HepG2 (cell line): ENCODE results near the gene OGA. TPM values are rescaled to one million over a fixed set of nuclear protein-coding genes. Genes with fewer than 3 reads are reported as not detected.

Source experiments
- CBFB ChIP-seq: sonication (generic); formaldehyde crosslinking; IDR thresholded peaks from 2 replicates; pipeline ENCODE4 v1.4.0; 2020; ENCODE audit warnings: missing genetic modification reagents
- CENPT ChIP-seq: sonication (generic); formaldehyde crosslinking; IDR thresholded peaks from 2 replicates; pipeline ENCODE4 v1.8.0; 2022; ENCODE audit warnings: low read depth, mild to moderate bottlenecking, moderate library complexity, missing genetic modification reagents
- DBP ChIP-seq: sonication (generic); formaldehyde crosslinking; IDR thresholded peaks from 2 replicates; pipeline ENCODE4 v1.4.0; 2020; ENCODE audit warnings: missing genetic modification reagents; ENCODE audit errors: not compliant biosample characterization
- FLYWCH1 ChIP-seq: sonication (generic); formaldehyde crosslinking; IDR thresholded peaks from 2 replicates; pipeline ENCODE4 v1.8.1; 2023; ENCODE audit warnings: mild to moderate bottlenecking, missing genetic modification reagents
- HOXA5 ChIP-seq: sonication (generic); formaldehyde crosslinking; IDR thresholded peaks from 2 replicates; pipeline ENCODE4 v1.4.0; 2020; ENCODE audit warnings: missing genetic modification reagents
- KLF13 ChIP-seq: sonication (generic); formaldehyde crosslinking; IDR thresholded peaks from 2 replicates; pipeline ENCODE4 v1.4.0; 2020; ENCODE audit warnings: mild to moderate bottlenecking, missing genetic modification reagents
- MEIS2 ChIP-seq: sonication (generic); formaldehyde crosslinking; IDR thresholded peaks from 2 replicates; pipeline ENCODE4 v1.9.0; 2021; ENCODE audit warnings: mild to moderate bottlenecking, missing genetic modification reagents
- MTA1 ChIP-seq: sonication (generic); formaldehyde crosslinking; IDR thresholded peaks from 2 replicates; pipeline ENCODE4 v1.4.0; 2020; ENCODE audit warnings: missing genetic modification reagents, mild to moderate bottlenecking, borderline replicate concordance
- PATZ1 ChIP-seq: sonication (generic); formaldehyde crosslinking; IDR thresholded peaks from 2 replicates; pipeline ENCODE4 v1.4.0; 2020; ENCODE audit warnings: missing genetic modification reagents
- PITX1 ChIP-seq: sonication (generic); formaldehyde crosslinking; IDR thresholded peaks from 2 replicates; pipeline ENCODE4 v1.5.1; 2020; ENCODE audit warnings: mild to moderate bottlenecking, missing genetic modification reagents
- RAD51 ChIP-seq: fragments of 450-650 bp; IDR thresholded peaks from 2 replicates; pipeline ENCODE4 v1.6.1; 2016; ENCODE audit warnings: borderline replicate concordance
- SAP130 ChIP-seq: IDR thresholded peaks from 2 replicates; pipeline ENCODE4 v1.6.1; 2016; ENCODE audit warnings: low read depth
- SNAPC5 ChIP-seq: sonication (generic); formaldehyde crosslinking; IDR thresholded peaks from 2 replicates; pipeline ENCODE4 v1.8.1; 2023; ENCODE audit warnings: mild to moderate bottlenecking, missing genetic modification reagents, borderline replicate concordance
- SOX5 ChIP-seq: IDR thresholded peaks from 2 replicates; pipeline ENCODE4 v1.6.1; 2016; ENCODE audit warnings: borderline replicate concordance
- SSRP1 ChIP-seq: IDR thresholded peaks from 2 replicates; pipeline ENCODE4 v1.6.1; 2016; ENCODE audit warnings: control low read depth
- STAG1 ChIP-seq: sonication (generic); formaldehyde crosslinking; IDR thresholded peaks from 2 replicates; pipeline ENCODE4 v1.4.0; 2020; ENCODE audit warnings: missing genetic modification reagents
- SYNCRIP ChIP-seq: fragments of 200-400 bp; formaldehyde crosslinking; IDR thresholded peaks from 2 replicates; pipeline ENCODE4 v1.6.1; 2018; ENCODE audit warnings: mild to moderate bottlenecking, low read depth, low read length; ENCODE audit not compliant: insufficient read depth
- TBL1XR1 ChIP-seq: fragments of 150-350 bp; IDR thresholded peaks from 2 replicates; pipeline ENCODE4 v1.6.1; 2014; ENCODE audit warnings: borderline replicate concordance, low read length; ENCODE audit not compliant: partially characterized antibody
- TOPORS ChIP-seq: sonication (generic); formaldehyde crosslinking; IDR thresholded peaks from 2 replicates; pipeline ENCODE4 v1.8.0; 2023; ENCODE audit warnings: mild to moderate bottlenecking, missing genetic modification reagents
- UBTF ChIP-seq: sonication (generic); formaldehyde crosslinking; IDR thresholded peaks from 2 replicates; pipeline ENCODE4 v1.4.0; 2020; ENCODE audit warnings: mild to moderate bottlenecking, missing genetic modification reagents
- ZMAT3 ChIP-seq: sonication (generic); formaldehyde crosslinking; conservative IDR thresholded peaks from 2 replicates; pipeline ENCODE4 v1.7.0; 2021; ENCODE audit warnings: missing genetic modification reagents
- ZNF430 ChIP-seq: sonication (generic); formaldehyde crosslinking; IDR thresholded peaks from 2 replicates; pipeline ENCODE4 v1.9.0; 2021; ENCODE audit warnings: mild to moderate bottlenecking, missing genetic modification reagents
- ZNF703 ChIP-seq: sonication (generic); formaldehyde crosslinking; IDR thresholded peaks from 2 replicates; pipeline ENCODE4 v1.5.1; 2020; ENCODE audit warnings: missing genetic modification reagents, mild to moderate bottlenecking, moderate library complexity, borderline replicate concordance
- polyA plus RNA-seq, 8 experiments: library from polyadenylated mRNA; depleted of rRNA in 3 of 8; stranded (reverse) in 7 of 8; unstranded in 1 of 8; fragments of >200 nt; fragmentation: Illumina TruSeq in 4 of 8; extraction: Trizol in 4 of 8; gene quantifications; 2 replicates each; pipeline versions ENCODE4 v1.2.1 to v1.2.3, GENCODE V29; 2011 to 2016; ENCODE audit warnings: low read depth in 4 of 8, missing spikeins in 1 of 8, mixed read lengths in 1 of 8; ENCODE audit not compliant: insufficient read depth in 1 of 8
- total RNA-seq, 5 experiments: library from RNA; depleted of rRNA; stranded (reverse); fragments of >200 nt; fragmentation: Illumina TruSeq; extraction: Trizol; gene quantifications; 2 replicates each; pipeline ENCODE4 v1.2.3, GENCODE V29; 2016; ENCODE audit warnings: low read depth in 1 of 5
- TF ChIP-seq, protein P1 (sequence below): sonication (generic); formaldehyde crosslinking; IDR thresholded peaks from 2 replicates; pipeline ENCODE4 v1.5.0; 2020; ENCODE audit warnings: missing genetic modification reagents

Gene OGA
- total and polyA plus RNA-seq, 2 of the 13 experiments (the other 11 are each of a cell fraction or from before 2014, with no cell fraction given), result 33.2 to 39.8 TPM

DNA sequence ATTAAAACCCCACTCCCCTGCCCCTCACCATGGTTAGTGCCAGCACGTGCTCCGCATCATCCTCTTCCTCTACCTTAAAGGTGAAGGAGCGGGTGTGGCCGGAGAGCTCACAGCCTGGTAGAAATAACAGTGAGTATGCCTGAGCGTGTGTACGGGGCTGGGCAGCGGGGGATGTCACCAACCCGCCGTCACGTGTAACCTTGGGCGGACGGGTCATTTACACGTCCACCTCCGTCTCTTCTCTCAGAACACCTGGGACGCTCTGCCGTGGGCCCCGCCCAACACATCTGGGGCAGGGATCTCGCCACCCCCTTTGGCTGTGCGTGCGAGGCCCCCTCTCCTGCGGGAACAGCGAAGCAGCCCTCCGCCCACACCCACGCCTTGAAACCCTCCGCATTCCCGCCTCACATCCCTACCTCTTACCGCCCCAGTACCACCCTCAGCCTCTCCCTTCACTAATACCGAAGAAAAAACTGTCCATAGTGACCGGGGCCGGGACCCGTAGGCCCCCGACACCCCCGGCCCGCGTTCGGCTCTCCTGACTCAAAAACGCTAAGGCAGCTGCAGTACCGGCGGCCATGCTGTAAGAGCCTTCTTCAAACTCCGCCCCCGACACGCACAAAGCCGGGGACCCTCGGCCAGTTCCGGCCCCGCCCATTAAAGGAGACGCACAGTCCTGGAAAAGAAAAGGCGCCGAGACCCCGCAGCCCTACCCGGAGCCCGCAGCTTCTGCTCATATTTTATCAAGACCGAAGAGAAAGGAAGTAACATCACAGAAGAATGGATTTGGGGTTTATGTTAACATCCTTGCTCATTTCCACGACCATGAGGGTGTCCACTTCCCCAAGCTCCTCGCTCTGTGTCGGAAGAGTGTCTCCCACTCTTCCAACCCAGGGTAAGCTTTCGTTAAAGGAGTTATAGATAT is 35.2 kb downstream of the OGA start, which contains the start of gene NPM3 (continued):
- no peak for TF ChIP-seq CBFB (CRISPR knock-in tag)
- TF ChIP-seq ZNF430 (CRISPR knock-in tag), result 0 out of 2 replicates have a peak, but pooled peaks have one; percentile 51
- no peak for TF ChIP-seq RAD51
- peak; percentile 49; the same call in 1 of the 2 replicates for TF ChIP-seq PITX1
- no peak for TF ChIP-seq CENPT (CRISPR knock-in tag)
- peak; percentile 88 for TF ChIP-seq SAP130 (CRISPR knock-in tag)
- peak; percentile 63; the same call in 1 of the 2 replicates for TF ChIP-seq UBTF (CRISPR knock-in tag)
- TF ChIP-seq KLF13 (CRISPR knock-in tag), result no peak
- TF ChIP-seq DBP (CRISPR knock-in tag), result no peak
- TF ChIP-seq ZNF703 (CRISPR knock-in tag), result no peak
- no peak for TF ChIP-seq MTA1 (CRISPR knock-in tag)
- TF ChIP-seq TBL1XR1, result no peak
- TF ChIP-seq ZMAT3, result peak; percentile 61; the same call in 1 of the 2 replicates
- no peak for TF ChIP-seq SYNCRIP
- no peak for TF ChIP-seq STAG1 (CRISPR knock-in tag)
- TF ChIP-seq FLYWCH1 (CRISPR knock-in tag), result no peak
- 0 out of 2 replicates have a peak, but pooled peaks have one; percentile 8 for TF ChIP-seq SOX5
- no peak for TF ChIP-seq SSRP1
- no peak for TF ChIP-seq SNAPC5 (CRISPR knock-in tag)
- 0 out of 2 replicates have a peak, but pooled peaks have one; percentile 8 for TF ChIP-seq PATZ1
- TF ChIP-seq MEIS2, result 0 out of 2 replicates have a peak, but pooled peaks have one; percentile 18
- no peak for TF ChIP-seq TOPORS (CRISPR knock-in tag)
- TF ChIP-seq, protein P1, sequence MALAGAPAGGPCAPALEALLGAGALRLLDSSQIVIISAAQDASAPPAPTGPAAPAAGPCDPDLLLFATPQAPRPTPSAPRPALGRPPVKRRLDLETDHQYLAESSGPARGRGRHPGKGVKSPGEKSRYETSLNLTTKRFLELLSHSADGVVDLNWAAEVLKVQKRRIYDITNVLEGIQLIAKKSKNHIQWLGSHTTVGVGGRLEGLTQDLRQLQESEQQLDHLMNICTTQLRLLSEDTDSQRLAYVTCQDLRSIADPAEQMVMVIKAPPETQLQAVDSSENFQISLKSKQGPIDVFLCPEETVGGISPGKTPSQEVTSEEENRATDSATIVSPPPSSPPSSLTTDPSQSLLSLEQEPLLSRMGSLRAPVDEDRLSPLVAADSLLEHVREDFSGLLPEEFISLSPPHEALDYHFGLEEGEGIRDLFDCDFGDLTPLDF (CRISPR knock-in tag), result peak; percentile 67
- peak; percentile 22; the same call in 1 of the 2 replicates for TF ChIP-seq HOXA5 (CRISPR knock-in tag)
